ENCODE measurements around the gene CEP41. TPM values are rescaled to one million over a fixed set of nuclear protein-coding genes. Genes with fewer than 3 reads are reported as not detected.

The CEP41 gene
- total RNA-seq, 1 donor from 2014 or later = 4.7 TPM

DNA sequence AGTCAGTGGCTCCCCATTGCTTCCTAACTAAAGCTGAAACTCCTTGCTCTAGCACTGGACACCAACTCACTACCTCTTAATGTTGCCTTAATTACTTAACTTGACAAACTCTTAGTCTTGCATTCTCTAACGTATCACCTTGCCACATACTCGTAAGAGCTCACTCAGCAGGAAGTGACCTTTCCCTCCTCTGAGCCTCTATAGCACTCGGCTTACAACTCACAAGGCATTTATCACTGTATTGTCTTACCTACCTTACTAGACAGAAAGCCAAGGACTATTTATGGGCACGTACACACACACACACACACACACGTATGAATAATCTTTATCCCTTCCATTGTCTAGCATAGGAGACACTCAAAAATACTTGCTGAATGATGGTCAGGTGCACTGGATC lies 21.2 kb downstream of the CEP41 start:
- Histone ChIP-seq H3K27ac (no peak overlapping the region), H3K4me1 (no peaks in the 10 kb centered on the region), H3K4me3 (no peak overlapping the region), H3K27me3 (no peaks in the 10 kb centered on the region), H3K36me3 (no peaks in the 10 kb centered on the region), H3K9me3 (no peaks in the 10 kb centered on the region)
- DNase-seq (ENCODE audit: extremely low spot score in 2 of 2) = no peak
- TF ChIP-seq POLR2AphosphoS5 (IDR thresholded peaks at IDR 0.05; ENCODE audit: insufficient read depth in 1 of 2, low read depth in 1 of 2) = peak in 1 of 2 donors; percentile 7
- TF ChIP-seq, protein P1, sequence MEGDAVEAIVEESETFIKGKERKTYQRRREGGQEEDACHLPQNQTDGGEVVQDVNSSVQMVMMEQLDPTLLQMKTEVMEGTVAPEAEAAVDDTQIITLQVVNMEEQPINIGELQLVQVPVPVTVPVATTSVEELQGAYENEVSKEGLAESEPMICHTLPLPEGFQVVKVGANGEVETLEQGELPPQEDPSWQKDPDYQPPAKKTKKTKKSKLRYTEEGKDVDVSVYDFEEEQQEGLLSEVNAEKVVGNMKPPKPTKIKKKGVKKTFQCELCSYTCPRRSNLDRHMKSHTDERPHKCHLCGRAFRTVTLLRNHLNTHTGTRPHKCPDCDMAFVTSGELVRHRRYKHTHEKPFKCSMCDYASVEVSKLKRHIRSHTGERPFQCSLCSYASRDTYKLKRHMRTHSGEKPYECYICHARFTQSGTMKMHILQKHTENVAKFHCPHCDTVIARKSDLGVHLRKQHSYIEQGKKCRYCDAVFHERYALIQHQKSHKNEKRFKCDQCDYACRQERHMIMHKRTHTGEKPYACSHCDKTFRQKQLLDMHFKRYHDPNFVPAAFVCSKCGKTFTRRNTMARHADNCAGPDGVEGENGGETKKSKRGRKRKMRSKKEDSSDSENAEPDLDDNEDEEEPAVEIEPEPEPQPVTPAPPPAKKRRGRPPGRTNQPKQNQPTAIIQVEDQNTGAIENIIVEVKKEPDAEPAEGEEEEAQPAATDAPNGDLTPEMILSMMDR (IDR thresholded peaks at IDR 0.05) = no peak
- intact Hi-C loops (cut with DNase I) = no loop called here

DNA sequence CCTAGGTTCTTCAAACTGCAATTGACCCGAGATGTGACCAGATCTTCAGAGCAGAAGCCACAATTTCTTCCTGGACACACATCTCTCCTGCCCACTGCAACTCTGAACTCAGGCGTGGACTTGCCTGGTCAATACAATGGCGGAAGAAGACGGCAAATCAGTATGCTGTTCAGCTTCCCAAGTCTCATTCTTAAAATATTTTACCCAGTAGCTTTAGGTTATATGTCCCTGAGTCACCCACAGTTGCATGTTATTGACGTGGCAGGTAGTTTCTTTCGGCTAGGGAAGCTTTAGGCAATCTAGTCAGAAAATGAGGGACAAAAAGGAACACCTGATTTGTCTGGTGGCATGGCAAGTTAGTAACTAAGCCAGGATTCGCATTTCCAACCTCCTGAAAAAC lies 22.5 kb downstream of the CEP41 start:
- Histone ChIP-seq H3K4me1 (no peaks in the 10 kb centered on the region), H3K9me3 (no peaks in the 10 kb centered on the region), H3K27ac (no peak overlapping the region), H3K27me3 (no peaks in the 10 kb centered on the region), H3K4me3 (no peak overlapping the region), H3K36me3 (no peaks in the 10 kb centered on the region)
- intact Hi-C loops (cut with DNase I) = no loop called here
- TF ChIP-seq, protein P1 (IDR thresholded peaks at IDR 0.05) = no peak
- TF ChIP-seq POLR2AphosphoS5 (IDR thresholded peaks at IDR 0.05; ENCODE audit: insufficient read depth in 1 of 2, low read depth in 1 of 2) = no peak
- TF ChIP-seq POLR2A (IDR thresholded peaks at IDR 0.05) = no peak
- DNase-seq (ENCODE audit: extremely low spot score in 2 of 2) = no peak

DNA sequence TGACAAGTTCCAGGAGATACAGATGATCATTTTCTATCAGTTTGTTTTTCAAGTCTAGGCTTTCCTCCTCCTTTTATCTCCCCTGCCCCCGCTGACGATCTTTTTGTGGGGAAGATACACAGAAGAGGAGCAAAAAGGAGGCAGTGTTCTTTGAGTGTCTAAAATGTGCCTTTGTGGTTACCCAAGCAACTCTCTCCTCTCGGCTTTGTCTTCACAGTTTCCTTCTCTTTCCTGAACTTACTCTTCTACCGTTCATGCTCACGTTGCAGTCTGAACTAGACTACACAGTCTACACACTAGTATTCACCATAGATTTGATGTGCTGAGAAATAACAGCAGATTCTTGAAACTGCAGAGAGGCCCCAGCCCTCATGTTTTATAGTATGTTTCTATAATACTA lies 23.6 kb downstream of the CEP41 start:
- H3K9me3 ChIP-seq = no peaks in the 10 kb centered on the region
- DNase-seq (ENCODE audit: extremely low spot score in 2 of 2) = no peak
- H3K4me3 ChIP-seq = no peak overlapping the region
- H3K27ac ChIP-seq = no peak overlapping the region
- no peaks in the 10 kb centered on the region for H3K4me1 ChIP-seq
- no peaks in the 10 kb centered on the region for H3K36me3 ChIP-seq
- no peaks in the 10 kb centered on the region for H3K27me3 ChIP-seq
- intact Hi-C loops (cut with DNase I) = no loop called here
- TF ChIP-seq POLR2A (IDR thresholded peaks at IDR 0.05) (no peak), POLR2AphosphoS5 (IDR thresholded peaks at IDR 0.05; ENCODE audit: insufficient read depth in 1 of 2, low read depth in 1 of 2) (no peak)
- TF ChIP-seq, protein P1 (IDR thresholded peaks at IDR 0.05) = no peak

DNA sequence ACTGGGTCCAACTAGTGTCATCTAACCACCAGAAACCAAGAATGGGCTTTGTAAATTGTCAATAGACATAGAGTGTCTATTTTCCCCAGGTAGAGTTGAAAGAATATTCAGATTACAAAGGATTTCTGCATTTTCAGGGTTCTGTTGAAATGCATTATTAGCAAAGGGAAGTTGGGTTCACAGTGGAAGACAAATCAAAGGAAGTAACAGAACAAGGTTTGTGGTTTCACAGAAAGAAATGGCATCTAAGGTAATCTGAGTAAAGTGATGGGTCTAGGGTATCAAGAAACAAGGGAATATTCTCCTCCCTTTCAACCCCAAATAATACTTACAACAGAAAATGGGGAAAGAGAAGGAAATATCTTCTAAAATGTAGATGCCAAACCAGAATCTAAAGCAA lies 25.8 kb downstream of the CEP41 start:
- no peak for TF ChIP-seq POLR2AphosphoS5 (IDR thresholded peaks at IDR 0.05; ENCODE audit: insufficient read depth in 1 of 2, low read depth in 1 of 2)
- TF ChIP-seq, protein P1 (IDR thresholded peaks at IDR 0.05) = no peak
- TF ChIP-seq POLR2A (IDR thresholded peaks at IDR 0.05) = no peak
- no peaks in the 10 kb centered on the region for H3K36me3 ChIP-seq
- intact Hi-C loops (cut with DNase I) = no loop called here
- no peaks in the 10 kb centered on the region for H3K9me3 ChIP-seq
- H3K4me1 ChIP-seq = no peaks in the 10 kb centered on the region
- no peak overlapping the region for H3K4me3 ChIP-seq
- H3K27ac ChIP-seq = no peak overlapping the region
- no peak for DNase-seq (ENCODE audit: extremely low spot score in 2 of 2)
- no peaks in the 10 kb centered on the region for H3K27me3 ChIP-seq

DNA sequence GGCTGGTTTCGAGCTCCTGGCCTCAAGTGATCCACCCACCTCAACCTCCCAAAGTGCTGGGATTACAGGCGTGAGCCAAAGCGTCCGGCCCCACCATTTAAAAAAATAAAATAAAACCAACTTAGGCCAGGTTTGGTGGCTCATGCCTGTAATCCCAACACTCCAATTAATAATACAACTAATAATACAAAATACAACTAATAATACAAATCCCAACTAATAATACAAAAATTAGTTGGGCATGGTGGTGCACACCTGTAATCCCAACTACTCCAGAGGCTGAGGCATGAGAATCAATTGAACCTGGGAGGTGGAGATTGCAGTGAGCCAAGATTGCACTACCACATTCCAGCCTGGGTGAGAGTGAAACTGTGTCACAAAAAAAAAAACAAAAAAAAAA lies 27.6 kb downstream of the CEP41 start:
- intact Hi-C loops (cut with DNase I) = no loop called here
- H3K27me3 ChIP-seq = no peaks in the 10 kb centered on the region
- H3K36me3 ChIP-seq = no peaks in the 10 kb centered on the region
- H3K4me1 ChIP-seq = no peaks in the 10 kb centered on the region
- DNase-seq (ENCODE audit: extremely low spot score in 2 of 2) = no peak
- no peak for TF ChIP-seq POLR2A (IDR thresholded peaks at IDR 0.05)
- TF ChIP-seq POLR2AphosphoS5 (IDR thresholded peaks at IDR 0.05; ENCODE audit: insufficient read depth in 1 of 2, low read depth in 1 of 2) = no peak
- H3K9me3 ChIP-seq = no peaks in the 10 kb centered on the region
- no peak overlapping the region for H3K4me3 ChIP-seq
- no peak overlapping the region for H3K27ac ChIP-seq

Measured in vagina (tissue), 2 donors.